OCI-LY7 (cell line): Measurements from ENCODE around the gene SLC6A18. TPM values are rescaled to one million over a fixed set of nuclear protein-coding genes. Genes with fewer than 3 reads are reported as not detected.

Experiments
- Bru-seq: library from RNA; stranded (reverse); fragments of 400-500 nt; gene quantifications from one replicate; lab custom pipeline; 2021; lab: Mats Ljungman, UMichigan
- BruChase-seq, 2 experiments: library from RNA; stranded (reverse); fragments of 400-500 nt; gene quantifications; one replicate each; lab custom pipeline; 2021; lab: Mats Ljungman, UMichigan
- BruUV-seq: library from RNA; stranded (reverse); fragments of 400-500 nt; replicated peaks from 2 replicates; lab custom pipeline; 2021; lab: Mats Ljungman, UMichigan
- CTCF ChIA-PET: fragments of 300-600 bp; sonication (Branson Sonifier 250); formaldehyde crosslinking; loops from one replicate; lab custom pipeline; 2022; ENCODE audit warnings: antibody characterized with exemption; ENCODE audit not compliant: unreplicated experiment; lab: Charles Lee
- POLR2A ChIA-PET: fragments of 300-600 bp; sonication (Branson Sonifier 250); formaldehyde crosslinking; loops from one replicate; lab custom pipeline; 2022; ENCODE audit warnings: antibody characterized with exemption; lab: Charles Lee
- DNase-seq: peaks from one replicate; pipeline ENCODE4 v3.0.0-alpha.2; 2015; ENCODE audit warnings: low spot score
- H2AFZ ChIP-seq: fragments of 200-600 bp; sonication (generic), shearing (Covaris generic); 2 replicates; pipeline ENCODE4 v1.6.1; 2014; ENCODE audit warnings: mild to moderate bottlenecking, antibody characterized with exemption, low read length, moderate library complexity
- H3K27ac ChIP-seq: fragments of 200-600 bp; sonication (generic); 2 replicates; pipeline ENCODE4 v1.5.1; 2014; ENCODE audit warnings: mixed run types, low read depth, mild to moderate bottlenecking, moderate library complexity, low read length, inconsistent platforms; ENCODE audit not compliant: poor library complexity, severe bottlenecking
- H3K36me3 ChIP-seq: fragments of 200-600 bp; sonication (generic); 2 replicates; pipeline ENCODE4 v1.6.1; 2014; ENCODE audit warnings: mild to moderate bottlenecking, antibody characterized with exemption, low read length, moderate library complexity, mixed read lengths; ENCODE audit not compliant: insufficient read depth
- H3K4me1 ChIP-seq: fragments of 200-600 bp; sonication (generic); 2 replicates; pipeline ENCODE4 v1.5.1; 2014; ENCODE audit warnings: mild to moderate bottlenecking, low read length; ENCODE audit not compliant: insufficient read depth, poor library complexity, severe bottlenecking
- H3K4me2 ChIP-seq: fragments of 200-600 bp; sonication (generic); 2 replicates; pipeline ENCODE4 v1.6.1; 2014; ENCODE audit warnings: mild to moderate bottlenecking, low read length
- H3K4me3 ChIP-seq: fragments of 200-600 bp; sonication (generic); 2 replicates; pipeline ENCODE4 v1.5.1; 2014; ENCODE audit warnings: mild to moderate bottlenecking, low read depth, low read length; ENCODE audit not compliant: poor library complexity, severe bottlenecking
- H3K79me2 ChIP-seq: fragments of 200-600 bp; sonication (generic); 2 replicates; pipeline ENCODE4 v1.6.1; 2016; ENCODE audit warnings: low read depth, mild to moderate bottlenecking, low read length, moderate library complexity, mixed read lengths; ENCODE audit not compliant: insufficient read depth
- H3K9me2 ChIP-seq: fragments of 200-600 bp; sonication (generic); 2 replicates; pipeline ENCODE4 v1.6.1; 2016; ENCODE audit warnings: mild to moderate bottlenecking, low read length, mixed read lengths; ENCODE audit not compliant: insufficient read depth
- H3K9me3 ChIP-seq: fragments of 200-600 bp; sonication (generic); 2 replicates; pipeline ENCODE4 v1.6.1; 2014; ENCODE audit warnings: mild to moderate bottlenecking, mixed run types, low read length, mixed read lengths
- H4K20me1 ChIP-seq: fragments of 200-600 bp; sonication (generic); 2 replicates; pipeline ENCODE4 v1.6.1; 2014; ENCODE audit warnings: mild to moderate bottlenecking, antibody characterized with exemption, low read length, moderate library complexity, mixed read lengths; ENCODE audit not compliant: insufficient read depth
- EZH2phosphoT487 ChIP-seq: fragments of 200-600 bp; sonication (generic); IDR thresholded peaks from 2 replicates; pipeline ENCODE4 v1.6.1; 2018; ENCODE audit warnings: low read depth, borderline replicate concordance, mild to moderate bottlenecking, mixed run types, antibody characterized with exemption, low read length, moderate library complexity, mixed read lengths
- intact Hi-C: fragments of 100-400 bp; cut with micrococcal nuclease; formaldehyde crosslinking; loops from one replicate; pipeline ENCODE4 v1.10.0; 2022; ENCODE audit not compliant: unreplicated experiment
- long read RNA-seq: library from polyadenylated mRNA; stranded (forward); transcript quantifications from one replicate; pipeline ENCODE4 v2.0.0, GENCODE V29; 2022
- total RNA-seq, 2 experiments: library from RNA; depleted of rRNA in 1 of 2; stranded (reverse); fragments of >200 nt in 1 of 2; shearing (Covaris generic) in 1 of 2; gene quantifications; 2 replicates each; pipeline ENCODE4 v1.2.3, GENCODE V29; 2014 to 2022
- TF ChIP-seq, protein P1 (sequence below): fragments of 200-600 bp; sonication (generic); conservative IDR thresholded peaks from 2 replicates; pipeline ENCODE4 v1.5.1; 2014; ENCODE audit warnings: mild to moderate bottlenecking, antibody characterized with exemption, low read length, moderate library complexity, mixed read lengths

Gene SLC6A18, protein sequence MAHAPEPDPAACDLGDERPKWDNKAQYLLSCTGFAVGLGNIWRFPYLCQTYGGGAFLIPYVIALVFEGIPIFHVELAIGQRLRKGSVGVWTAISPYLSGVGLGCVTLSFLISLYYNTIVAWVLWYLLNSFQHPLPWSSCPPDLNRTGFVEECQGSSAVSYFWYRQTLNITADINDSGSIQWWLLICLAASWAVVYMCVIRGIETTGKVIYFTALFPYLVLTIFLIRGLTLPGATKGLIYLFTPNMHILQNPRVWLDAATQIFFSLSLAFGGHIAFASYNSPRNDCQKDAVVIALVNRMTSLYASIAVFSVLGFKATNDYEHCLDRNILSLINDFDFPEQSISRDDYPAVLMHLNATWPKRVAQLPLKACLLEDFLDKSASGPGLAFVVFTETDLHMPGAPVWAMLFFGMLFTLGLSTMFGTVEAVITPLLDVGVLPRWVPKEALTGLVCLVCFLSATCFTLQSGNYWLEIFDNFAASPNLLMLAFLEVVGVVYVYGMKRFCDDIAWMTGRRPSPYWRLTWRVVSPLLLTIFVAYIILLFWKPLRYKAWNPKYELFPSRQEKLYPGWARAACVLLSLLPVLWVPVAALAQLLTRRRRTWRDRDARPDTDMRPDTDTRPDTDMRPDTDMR
- total RNA-seq (2014; rRNA removed; shearing (Covaris generic)) (not detected in 2 replicates), total RNA-seq (2022) (not detected in 2 replicates), Bru-seq, nascent RNA (not detected), BruChase-seq, experiment 1, labeled RNA remaining after a 6-hour chase (not detected), BruChase-seq, experiment 2, labeled RNA remaining after a 2-hour chase (not detected)
- long read RNA-seq = 0 reads

DNA sequence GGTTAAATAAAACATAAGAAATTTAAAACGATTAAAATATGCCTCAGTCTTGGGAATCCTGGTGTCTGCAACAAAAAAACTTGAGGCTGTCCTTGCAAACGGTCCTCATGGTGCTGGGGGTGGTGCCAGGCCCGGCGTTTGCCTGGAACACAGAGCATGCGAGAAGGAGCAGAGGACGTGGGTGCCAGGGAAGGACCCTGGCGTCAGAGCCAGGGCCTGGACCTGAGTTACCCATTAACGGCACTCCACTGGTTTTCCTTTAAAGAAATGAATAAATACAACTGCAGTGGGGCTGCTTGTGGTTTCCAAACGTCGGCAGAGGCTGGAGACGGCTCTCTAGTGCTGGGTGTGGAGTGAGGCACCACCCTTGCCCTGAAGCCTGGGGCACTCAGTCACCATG lies at the start of gene SLC6A18:
SLC6A18 (plus strand) TSS at position 301 of the 400 bp plus-strand sequence; CDS start at position 398, 97 bp downstream.
- ChIA-PET CTCF (no interaction called here), POLR2A (no interaction called here)
- BruUV-seq = no TSS peak
- no peak within 1 kb of the TSS for H3K27ac ChIP-seq
- no peaks in the 10 kb centered on the region for H3K9me3 ChIP-seq
- no peak within 1 kb of the TSS for H2AFZ ChIP-seq
- H3K36me3 ChIP-seq = no peaks in the 10 kb centered on the region
- TF ChIP-seq, protein P1, sequence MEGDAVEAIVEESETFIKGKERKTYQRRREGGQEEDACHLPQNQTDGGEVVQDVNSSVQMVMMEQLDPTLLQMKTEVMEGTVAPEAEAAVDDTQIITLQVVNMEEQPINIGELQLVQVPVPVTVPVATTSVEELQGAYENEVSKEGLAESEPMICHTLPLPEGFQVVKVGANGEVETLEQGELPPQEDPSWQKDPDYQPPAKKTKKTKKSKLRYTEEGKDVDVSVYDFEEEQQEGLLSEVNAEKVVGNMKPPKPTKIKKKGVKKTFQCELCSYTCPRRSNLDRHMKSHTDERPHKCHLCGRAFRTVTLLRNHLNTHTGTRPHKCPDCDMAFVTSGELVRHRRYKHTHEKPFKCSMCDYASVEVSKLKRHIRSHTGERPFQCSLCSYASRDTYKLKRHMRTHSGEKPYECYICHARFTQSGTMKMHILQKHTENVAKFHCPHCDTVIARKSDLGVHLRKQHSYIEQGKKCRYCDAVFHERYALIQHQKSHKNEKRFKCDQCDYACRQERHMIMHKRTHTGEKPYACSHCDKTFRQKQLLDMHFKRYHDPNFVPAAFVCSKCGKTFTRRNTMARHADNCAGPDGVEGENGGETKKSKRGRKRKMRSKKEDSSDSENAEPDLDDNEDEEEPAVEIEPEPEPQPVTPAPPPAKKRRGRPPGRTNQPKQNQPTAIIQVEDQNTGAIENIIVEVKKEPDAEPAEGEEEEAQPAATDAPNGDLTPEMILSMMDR = no peak
- no peak for TF ChIP-seq EZH2phosphoT487
- no peak within 1 kb of the TSS for H3K4me2 ChIP-seq
- no peak for DNase-seq
- intact Hi-C loops = no loop called here
- no peaks in the 10 kb centered on the region for H4K20me1 ChIP-seq
- H3K4me1 ChIP-seq = peaks cover 3% of the 10 kb centered on the region
- H3K9me2 ChIP-seq = no peaks in the 10 kb centered on the region
- no peak within 1 kb of the TSS for H3K4me3 ChIP-seq
- H3K79me2 ChIP-seq = no peaks in the 10 kb centered on the region

DNA sequence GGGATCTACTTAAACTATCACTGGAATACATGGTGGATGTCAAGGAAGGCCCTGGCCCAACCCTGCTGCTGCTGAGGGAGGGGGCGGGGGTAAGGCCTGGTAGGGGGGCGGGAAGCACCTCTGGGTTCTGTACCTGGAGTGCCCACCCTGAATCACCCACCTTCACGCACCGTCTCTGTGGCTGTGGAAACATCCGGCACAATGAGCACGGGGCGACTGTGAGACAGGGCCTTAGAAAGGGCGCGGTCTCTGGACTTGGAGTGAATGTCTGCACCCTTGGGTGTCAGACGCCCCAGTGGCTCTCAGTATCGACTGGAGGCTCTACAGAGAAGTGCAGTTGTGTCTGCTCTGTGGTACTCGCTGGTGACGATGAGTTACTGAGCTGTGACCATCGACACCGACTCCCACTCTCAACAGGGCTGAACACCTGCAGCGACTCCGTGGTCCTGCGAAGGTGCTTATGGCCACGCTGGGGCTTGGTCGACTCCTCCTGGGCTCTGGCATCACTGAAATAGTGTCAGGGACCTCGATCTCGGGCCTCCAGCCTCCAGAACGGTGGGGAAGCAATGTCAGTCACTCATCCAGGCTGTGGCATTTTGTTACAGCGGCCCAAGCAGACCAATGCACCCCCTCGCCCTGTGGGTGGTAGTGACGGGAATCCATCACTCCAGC lies 49.2 kb upstream of the SLC6A18 start:
- Histone ChIP-seq H3K4me2 (no peak overlapping the region), H3K27ac (no peak overlapping the region), H3K79me2 (no peaks in the 10 kb centered on the region), H3K9me2 (no peaks in the 10 kb centered on the region), H3K4me3 (no peak overlapping the region), H3K9me3 (no peaks in the 10 kb centered on the region), H3K4me1 (no peaks in the 10 kb centered on the region), H3K36me3 (no peaks in the 10 kb centered on the region), H2AFZ (no peak overlapping the region), H4K20me1 (no peaks in the 10 kb centered on the region)
- no TSS peak for BruUV-seq
- no peak for DNase-seq
- POLR2A ChIA-PET = no interaction called here
- TF ChIP-seq EZH2phosphoT487 = no peak
- TF ChIP-seq, protein P1 = no peak
- CTCF ChIA-PET = interaction anchor here (0.5 kb wide), 1 partner anchor 169 kb away, joined by 3 read pairs; no protein-coding TSS in a partner anchor
- intact Hi-C loops = no loop called here
